ENCODE results near the gene EPHX1.

DNA sequence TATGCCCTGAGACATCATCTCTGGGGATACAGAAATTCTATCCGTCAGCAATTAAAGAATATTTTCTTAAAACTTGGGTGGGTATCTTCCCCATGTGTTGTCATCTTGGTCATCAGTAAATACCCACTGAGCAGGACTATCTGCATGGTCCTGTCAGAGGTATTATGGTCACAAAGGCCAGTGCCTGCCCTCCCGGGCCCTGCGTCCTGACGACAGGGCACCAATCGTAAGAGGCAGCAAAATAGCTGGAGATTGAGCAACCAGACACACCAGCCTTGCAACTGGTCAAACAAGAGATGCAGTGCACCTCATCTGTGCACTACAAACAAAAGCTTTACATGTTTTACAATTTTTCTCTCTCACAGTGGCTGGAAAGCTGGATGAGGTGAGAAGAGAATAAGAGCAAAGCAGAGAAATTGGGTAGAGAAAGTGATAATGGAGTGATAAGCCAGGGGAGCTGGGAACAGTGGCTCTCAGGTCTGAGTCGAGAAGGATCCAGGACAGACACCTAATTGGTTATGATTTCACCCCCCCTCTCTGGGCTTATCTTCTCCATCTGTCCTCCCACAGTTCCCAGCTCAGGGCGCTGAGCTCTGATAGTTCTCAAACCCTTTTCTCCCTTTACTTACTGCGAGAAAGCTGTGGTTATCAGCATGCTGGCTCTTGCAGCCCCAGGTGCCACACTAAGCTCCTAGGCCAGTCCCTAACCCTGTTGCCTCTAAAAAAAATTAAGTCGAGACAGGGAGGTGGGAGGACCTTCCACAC is 41.1 kb upstream of the EPHX1 start:
- TF ChIP-seq CTCF (IDR thresholded peaks at IDR 0.05) (no peak), POLR2A (IDR thresholded peaks at IDR 0.05) (no peak), POLR2AphosphoS5 (IDR thresholded peaks at IDR 0.05) (no peak)

Measured in breast epithelium (tissue), 3 donors.